HG03108 (cell line): ENCODE measurements around the gene TXLNA.
A peak's percentile ranks its signal among the peaks of the same experiment; 100 is the strongest.
"Not testable (repeated sequence)": the region's sequence is repeated elsewhere in the genome, so short reads cannot be mapped to it uniquely, and the experiment has no call there.

Source experiments
- ATAC-seq: cut with Tn5 transposase; IDR thresholded peaks from one replicate; pipeline ENCODE4 v1.9.1; 2021; ENCODE audit warnings: moderate library complexity; ENCODE audit not compliant: unreplicated experiment

TXLNA gene

DNA sequence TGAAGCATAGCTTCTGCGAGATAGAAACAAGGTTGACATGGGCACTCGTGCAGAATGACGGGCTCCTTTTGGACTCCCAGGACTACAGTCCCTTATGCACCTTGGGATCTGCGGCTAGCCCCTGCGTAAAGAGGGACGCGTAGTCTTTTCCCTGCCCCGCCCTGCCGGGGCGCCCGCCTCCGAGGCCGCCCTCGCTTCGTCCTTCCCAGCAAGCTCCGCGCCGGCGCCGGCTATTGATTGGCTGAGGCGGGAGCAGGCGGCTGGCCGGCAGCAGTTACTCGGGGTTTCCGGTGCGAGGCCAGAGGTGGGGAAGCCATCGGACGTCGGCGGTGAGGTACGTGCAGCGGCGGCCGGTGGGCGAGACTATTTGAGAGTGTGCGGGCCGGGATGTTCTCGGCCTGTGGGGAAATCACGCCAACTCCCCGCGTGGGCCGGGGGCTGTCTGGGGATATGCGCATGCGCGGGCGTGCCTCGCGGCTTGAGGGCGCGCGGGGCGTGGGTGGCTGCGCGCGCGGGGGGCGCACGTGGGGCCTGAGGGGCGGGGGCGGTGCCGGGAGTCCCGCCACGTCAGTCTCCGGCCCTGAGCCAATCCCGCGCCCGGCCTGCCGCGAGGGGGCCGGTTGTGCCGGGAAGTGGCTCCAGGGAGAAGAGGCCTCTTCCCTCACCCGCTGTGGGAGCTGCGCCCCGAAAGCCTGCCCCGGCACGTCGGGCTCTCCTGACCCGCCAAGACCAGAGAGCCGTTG is at the start of gene TXLNA:
Gene TXLNA, plus strand, starts transcription at position 233 of the 743 bp plus-strand sequence. CDS start 671 bp downstream, outside the sequence.
- ATAC-seq: peak; percentile 87

DNA sequence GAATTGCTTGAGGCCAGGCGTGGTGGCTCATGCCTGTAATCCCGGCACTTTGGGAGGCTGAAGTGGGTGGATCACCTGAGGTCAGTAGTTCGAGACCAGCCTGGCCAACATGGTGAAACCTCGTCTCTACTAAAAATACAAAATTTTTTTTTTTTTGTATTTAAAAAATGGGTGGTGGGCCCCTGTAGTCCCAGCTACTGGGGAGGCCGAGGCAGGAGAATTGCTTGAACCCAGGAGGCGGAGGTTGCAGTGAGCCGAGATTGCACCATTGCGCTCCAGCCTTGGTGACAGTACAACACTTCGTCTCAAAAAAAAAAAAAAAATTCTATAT is 45.6 kb upstream of the TXLNA start:
- ATAC-seq: not testable (repeated sequence)

- ATAC-seq: no peak
Observed at GRCh38 chr1:32137111-32137510, 42.4 kb upstream of the TXLNA start.

- no peak for ATAC-seq
Observed at GRCh38 chr1:32138965-32139364, 40.5 kb upstream of the TXLNA start.

GRCh38 chr1:32142446-32143301 is 36.8 kb upstream of the TXLNA start:
- no peak for ATAC-seq

DNA sequence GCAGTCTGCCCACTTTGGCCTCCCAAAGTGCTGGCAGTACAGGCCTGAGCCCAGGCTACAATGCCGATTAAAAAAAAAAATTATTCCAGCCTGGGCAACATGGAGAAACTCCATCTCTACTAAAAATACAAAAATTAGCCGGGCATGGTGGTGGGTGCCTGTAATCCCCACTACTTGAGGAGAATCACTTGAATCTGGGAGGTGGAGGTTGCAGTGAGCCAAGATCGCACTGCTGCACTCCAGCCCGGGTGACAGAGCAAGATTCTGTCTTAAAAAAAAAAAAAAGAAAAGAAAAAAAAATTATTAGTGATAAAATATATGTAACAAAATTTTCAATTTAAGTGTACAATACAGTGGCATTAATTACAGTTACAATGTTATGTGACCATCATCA is 36.2 kb upstream of the TXLNA start:
- ATAC-seq: not testable (repeated sequence)

DNA sequence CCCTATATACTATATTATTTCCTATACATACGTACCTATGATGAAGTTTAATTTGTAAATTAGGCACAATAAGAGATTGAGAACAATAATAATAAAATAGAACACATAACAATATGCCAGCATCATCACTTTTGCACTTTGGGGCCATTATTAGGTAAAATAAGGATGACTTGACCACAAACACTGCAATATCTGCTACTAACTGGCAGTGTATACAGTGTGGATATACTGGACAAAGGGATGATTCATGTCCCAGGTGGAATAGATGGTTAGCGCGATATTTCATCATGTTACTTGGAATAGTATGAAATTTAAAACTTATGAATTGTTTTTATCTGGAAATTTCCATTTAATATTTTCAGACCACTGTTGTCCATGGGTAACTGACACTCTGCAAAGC is 35.4 kb upstream of the TXLNA start:
- ATAC-seq: no peak

DNA sequence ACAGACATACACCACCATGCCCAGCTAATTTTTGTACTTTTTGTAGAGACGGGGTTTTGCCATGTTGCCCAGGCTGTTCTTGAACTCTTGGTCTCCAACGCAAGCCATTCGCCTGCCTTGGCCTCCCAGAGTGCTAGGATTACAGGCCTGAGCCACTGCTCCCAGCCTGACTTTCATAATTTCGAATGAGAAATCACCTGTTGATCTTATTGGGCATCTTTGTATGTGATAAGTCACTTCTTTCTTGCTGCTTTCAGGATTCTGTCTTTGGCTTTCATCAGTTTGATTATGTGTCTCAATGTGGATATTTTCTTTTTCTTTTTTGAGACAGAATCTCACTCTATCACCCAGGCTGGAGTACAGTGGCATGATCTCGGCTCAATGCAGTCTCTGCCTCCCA is 31.7 kb upstream of the TXLNA start:
- ATAC-seq: not testable (repeated sequence)

- ATAC-seq: no peak
Observed at GRCh38 chr1:32150847-32151246, 28.6 kb upstream of the TXLNA start.

GRCh38 chr1:32151319-32151787 is 28.1 kb upstream of the TXLNA start:
- ATAC-seq: no peak

- peak; percentile 63 for ATAC-seq
Observed at GRCh38 chr1:32159189-32159588, 20.3 kb upstream of the TXLNA start.

GRCh38 chr1:32163405-32163804 is 16.1 kb upstream of the TXLNA start:
- no peak for ATAC-seq

DNA sequence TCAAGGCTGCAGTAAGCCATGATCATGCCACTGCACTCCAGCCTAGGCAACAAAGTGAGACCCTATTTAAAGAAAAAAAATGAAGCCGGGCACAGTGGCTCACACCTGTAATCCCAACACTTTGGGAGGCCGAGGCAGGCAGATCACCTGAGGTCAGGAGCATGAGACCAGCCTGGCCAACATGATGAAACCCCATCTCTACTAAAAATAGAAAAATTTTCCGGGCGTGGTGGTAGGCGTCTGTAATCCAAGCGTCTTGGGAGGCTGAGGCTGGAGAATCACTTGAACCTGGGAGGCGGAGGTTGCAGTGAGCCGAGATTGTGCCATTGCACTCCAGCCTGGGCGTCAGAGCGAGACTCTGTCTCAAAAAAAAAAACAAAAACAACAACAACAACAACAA is 13.8 kb upstream of the TXLNA start:
- not testable (repeated sequence) for ATAC-seq

- no peak for ATAC-seq
Observed at GRCh38 chr1:32170991-32171390, 8.5 kb upstream of the TXLNA start.

GRCh38 chr1:32172621-32173245 is 6.7 kb upstream of the TXLNA start:
- ATAC-seq: no peak

DNA sequence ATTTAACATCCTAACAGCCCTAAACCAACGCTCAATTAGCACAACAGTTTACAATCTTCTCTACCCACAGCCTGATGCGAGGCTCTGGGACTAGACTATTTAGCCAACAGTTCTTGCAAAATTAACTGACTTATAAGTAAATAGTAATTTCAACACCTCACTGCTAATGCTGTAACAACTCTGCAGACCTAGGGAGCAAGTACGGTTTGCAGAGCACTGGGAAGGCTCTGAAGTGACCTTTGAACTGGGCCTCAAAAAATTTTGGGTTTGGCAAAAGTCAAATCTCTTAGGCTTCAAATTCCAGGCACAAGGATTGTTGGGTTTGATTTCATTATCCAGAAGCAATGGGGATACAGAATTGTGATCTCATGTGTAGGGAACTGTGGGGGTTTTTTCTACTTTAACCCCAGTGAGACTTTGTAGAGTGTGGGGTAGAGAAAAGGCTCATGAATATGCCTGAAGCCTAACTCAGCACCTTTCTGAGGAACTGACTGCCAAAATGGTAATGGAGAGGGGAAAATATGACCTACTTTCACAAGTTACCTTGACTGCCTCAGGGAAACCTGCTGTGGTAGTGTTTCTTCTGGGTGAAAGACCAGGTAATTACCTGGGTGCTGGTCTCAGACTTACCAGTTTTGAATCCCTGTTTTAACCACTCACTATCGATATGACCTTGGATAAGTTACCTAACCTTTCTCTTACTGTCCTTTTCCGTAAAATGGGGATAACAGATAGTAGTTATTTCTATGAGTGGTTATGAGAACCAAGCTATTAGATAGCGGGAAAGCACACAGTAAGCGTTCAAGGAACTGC is 889 bp upstream of the TXLNA start:
- no peak for ATAC-seq

DNA sequence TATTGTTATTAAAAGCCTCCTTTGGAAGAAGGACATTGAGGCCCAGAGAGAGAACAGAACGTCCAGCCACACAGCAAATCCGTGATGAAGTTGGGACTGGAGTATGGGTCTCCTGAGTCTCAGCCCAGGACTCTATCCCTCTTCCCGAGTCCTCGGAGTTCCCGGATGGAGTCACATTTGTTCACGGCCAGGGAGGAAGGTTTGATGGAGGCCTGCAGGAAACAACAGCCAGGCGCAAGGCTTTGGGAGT is 357 bp upstream of the TXLNA start:
- no peak for ATAC-seq

- no peak for ATAC-seq
Observed at GRCh38 chr1:32180186-32181060, 948 bp downstream of the TXLNA start.

DNA sequence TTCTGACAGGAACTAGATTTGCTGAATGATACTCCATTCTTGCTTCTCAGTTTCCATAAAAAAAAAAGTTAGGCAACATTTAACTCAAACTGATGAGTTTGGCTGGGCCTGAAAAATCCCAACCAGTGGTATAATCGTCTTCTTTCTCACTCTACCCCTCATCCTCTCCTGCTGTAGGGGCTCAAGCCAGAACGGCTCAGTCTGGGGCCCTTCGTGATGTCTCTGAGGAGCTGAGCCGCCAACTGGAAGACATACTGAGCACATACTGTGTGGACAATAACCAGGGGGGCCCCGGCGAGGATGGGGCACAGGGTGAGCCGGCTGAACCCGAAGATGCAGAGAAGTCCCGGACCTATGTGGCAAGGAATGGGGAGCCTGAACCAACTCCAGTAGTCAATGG is 1.6 kb downstream of the TXLNA start:
- ATAC-seq: no peak

- ATAC-seq: no peak
Observed at GRCh38 chr1:32181563-32181962, 2.1 kb downstream of the TXLNA start.
